OCI-LY7 (cell line): ENCODE data around the gene MARK3.

Experiments used
- EZH2phosphoT487 ChIP-seq: fragments of 200-600 bp; sonication (generic); IDR thresholded peaks from 2 replicates; pipeline ENCODE4 v1.6.1; 2018; ENCODE audit warnings: low read depth, borderline replicate concordance, mild to moderate bottlenecking, mixed run types, antibody characterized with exemption, low read length, moderate library complexity, mixed read lengths
- TF ChIP-seq, protein P1 (sequence below): fragments of 200-600 bp; sonication (generic); conservative IDR thresholded peaks from 2 replicates; pipeline ENCODE4 v1.5.1; 2014; ENCODE audit warnings: mild to moderate bottlenecking, antibody characterized with exemption, low read length, moderate library complexity, mixed read lengths

DNA sequence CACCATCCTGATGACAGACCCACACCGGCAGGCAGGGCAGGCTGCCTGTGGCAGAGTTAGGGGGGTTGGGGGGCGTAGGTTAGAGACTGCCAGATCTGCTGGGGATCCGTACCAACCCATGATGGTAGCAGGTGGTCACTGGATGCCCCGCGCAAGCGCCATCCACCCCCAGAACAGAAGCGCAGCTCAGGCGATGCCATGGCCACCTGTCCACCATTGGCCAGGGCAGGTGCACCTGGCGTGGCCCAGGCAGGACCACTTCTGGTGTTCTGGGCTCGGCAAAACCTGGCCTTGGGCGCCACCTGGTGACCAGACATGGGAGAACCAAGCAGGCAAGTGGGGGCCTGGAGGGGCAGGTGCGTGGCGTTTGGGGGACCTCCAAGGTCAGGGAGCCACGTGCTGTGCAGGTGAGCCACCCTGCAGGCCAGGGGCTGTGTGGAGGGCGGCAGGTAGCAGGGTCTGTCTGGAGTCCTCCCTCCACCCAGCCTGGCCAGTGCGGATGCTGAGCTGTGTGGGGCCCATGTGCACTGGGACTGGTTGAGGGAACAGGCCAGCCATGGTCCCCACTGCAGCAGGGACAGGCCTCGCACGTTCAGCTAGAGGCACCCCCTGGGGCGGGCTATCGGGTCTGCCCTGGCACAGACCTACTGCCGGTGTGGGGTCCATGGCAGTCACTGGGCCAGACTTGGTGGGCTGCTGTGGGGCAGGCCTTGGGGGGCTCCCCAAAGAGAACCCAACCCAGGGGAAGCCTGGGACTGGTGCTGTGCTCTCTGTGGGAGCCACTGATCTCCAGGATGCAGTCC, 161.6 kb downstream of the MARK3 start:
- TF ChIP-seq, protein P1, sequence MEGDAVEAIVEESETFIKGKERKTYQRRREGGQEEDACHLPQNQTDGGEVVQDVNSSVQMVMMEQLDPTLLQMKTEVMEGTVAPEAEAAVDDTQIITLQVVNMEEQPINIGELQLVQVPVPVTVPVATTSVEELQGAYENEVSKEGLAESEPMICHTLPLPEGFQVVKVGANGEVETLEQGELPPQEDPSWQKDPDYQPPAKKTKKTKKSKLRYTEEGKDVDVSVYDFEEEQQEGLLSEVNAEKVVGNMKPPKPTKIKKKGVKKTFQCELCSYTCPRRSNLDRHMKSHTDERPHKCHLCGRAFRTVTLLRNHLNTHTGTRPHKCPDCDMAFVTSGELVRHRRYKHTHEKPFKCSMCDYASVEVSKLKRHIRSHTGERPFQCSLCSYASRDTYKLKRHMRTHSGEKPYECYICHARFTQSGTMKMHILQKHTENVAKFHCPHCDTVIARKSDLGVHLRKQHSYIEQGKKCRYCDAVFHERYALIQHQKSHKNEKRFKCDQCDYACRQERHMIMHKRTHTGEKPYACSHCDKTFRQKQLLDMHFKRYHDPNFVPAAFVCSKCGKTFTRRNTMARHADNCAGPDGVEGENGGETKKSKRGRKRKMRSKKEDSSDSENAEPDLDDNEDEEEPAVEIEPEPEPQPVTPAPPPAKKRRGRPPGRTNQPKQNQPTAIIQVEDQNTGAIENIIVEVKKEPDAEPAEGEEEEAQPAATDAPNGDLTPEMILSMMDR = peak; percentile 92
- TF ChIP-seq EZH2phosphoT487 = no peak
